ENCODE results near the gene PUSL1. TPM values are rescaled to one million over a fixed set of nuclear protein-coding genes. Genes with fewer than 3 reads are reported as not detected.

Gene PUSL1, protein sequence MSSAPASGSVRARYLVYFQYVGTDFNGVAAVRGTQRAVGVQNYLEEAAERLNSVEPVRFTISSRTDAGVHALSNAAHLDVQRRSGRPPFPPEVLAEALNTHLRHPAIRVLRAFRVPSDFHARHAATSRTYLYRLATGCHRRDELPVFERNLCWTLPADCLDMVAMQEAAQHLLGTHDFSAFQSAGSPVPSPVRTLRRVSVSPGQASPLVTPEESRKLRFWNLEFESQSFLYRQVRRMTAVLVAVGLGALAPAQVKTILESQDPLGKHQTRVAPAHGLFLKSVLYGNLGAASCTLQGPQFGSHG
- total RNA-seq (2022) (22.7 and 24.7 TPM in 2 replicates), Bru-seq, nascent RNA (percentile 36 among the genes with signal in this experiment), BruChase-seq, experiment 1, labeled RNA remaining after a 6-hour chase (percentile 60 among the genes with signal in this experiment), BruChase-seq, experiment 2, labeled RNA remaining after a 2-hour chase (percentile 56 among the genes with signal in this experiment)
- long read RNA-seq, transcript PUSL1-201 (8 exons, 1,287 nt) = major isoform, 22 of 41 reads
- long read RNA-seq, partial matches to known transcripts = 10 of 41 reads
- long read RNA-seq, other reads (novel, unspliced or antisense) = 9 of 41 reads

DNA sequence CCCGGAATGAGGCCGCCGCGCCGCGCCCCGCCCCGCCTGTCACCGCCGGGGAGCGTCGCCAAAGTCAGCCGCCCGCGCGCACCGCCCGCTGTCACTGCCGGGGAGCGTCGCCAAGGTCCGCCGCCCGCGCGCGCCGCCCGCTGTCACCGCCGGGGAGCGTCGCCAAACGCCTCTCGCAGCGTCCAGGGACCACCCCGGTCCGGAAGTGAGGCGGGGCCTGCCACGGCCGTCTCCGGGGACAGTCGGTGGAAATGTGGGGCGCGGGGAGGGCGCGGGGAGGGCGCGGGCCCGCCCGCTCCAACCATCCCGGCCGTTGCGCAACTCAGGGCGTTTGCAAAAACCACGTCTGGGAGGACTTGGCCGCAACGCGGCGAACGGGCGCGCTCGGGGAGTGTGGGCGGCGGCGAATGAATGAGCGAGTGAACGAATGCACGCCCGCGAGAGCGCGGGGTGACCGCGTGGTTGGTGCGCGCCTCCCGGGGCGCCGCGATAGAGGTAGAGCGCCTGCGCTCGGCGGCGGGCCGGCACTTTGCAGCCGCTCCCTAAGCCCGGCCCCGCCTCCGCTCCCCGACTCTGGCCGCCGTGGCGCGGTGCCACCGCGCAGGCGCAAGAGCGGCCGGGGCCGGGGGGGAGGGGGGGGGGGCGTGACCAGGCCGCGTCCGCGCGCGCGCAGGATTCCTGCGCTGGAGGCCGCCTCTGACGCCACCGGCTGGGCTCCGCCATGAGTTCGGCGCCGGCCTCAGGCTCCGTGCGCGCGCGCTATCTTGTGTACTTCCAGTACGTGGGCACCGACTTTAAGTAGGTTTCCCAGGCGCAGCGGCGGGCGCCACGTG lies at the start of gene PUSL1, which contains the start of gene ACAP3:
Gene PUSL1, plus strand, starts transcription at position 675 of the 833 bp plus-strand sequence. Its CDS starts 47 bp downstream, at position 722.
Gene ACAP3, minus strand, starts transcription at position 8 of the 833 bp plus-strand sequence. CDS start 115 bp downstream, outside the sequence.
- H3K27me3 Mint-ChIP-seq (ENCODE audit: unreplicated experiment) = no peaks in the 10 kb centered on the region
- H3K9me3 Mint-ChIP-seq (ENCODE audit: low read depth, unreplicated experiment) = no peaks in the 10 kb centered on the region
- DNase-seq = peak; percentile 86
- no peaks in the 10 kb centered on the region for H3K4me1 Mint-ChIP-seq (ENCODE audit: low read depth, unreplicated experiment)
- intact Hi-C loops (cut with micrococcal nuclease; ENCODE audit: unreplicated experiment) = no loop called here
- peaks cover 68% of the 10 kb centered on the region for H3K36me3 Mint-ChIP-seq (ENCODE audit: insufficient read depth, unreplicated experiment)
- CTCF ChIA-PET = no interaction called here
- peak within 1 kb of the TSS; percentile 73 for H3K4me3 Mint-ChIP-seq (ENCODE audit: low read depth, unreplicated experiment)
- peak within 1 kb of the TSS; percentile 15 for H3K27ac Mint-ChIP-seq (ENCODE audit: unreplicated experiment)
- TF ChIP-seq, protein P1, sequence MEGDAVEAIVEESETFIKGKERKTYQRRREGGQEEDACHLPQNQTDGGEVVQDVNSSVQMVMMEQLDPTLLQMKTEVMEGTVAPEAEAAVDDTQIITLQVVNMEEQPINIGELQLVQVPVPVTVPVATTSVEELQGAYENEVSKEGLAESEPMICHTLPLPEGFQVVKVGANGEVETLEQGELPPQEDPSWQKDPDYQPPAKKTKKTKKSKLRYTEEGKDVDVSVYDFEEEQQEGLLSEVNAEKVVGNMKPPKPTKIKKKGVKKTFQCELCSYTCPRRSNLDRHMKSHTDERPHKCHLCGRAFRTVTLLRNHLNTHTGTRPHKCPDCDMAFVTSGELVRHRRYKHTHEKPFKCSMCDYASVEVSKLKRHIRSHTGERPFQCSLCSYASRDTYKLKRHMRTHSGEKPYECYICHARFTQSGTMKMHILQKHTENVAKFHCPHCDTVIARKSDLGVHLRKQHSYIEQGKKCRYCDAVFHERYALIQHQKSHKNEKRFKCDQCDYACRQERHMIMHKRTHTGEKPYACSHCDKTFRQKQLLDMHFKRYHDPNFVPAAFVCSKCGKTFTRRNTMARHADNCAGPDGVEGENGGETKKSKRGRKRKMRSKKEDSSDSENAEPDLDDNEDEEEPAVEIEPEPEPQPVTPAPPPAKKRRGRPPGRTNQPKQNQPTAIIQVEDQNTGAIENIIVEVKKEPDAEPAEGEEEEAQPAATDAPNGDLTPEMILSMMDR (IDR thresholded peaks at IDR 0.05; ENCODE audit: unreplicated experiment) = no peak
- BruUV-seq (replicated peaks) = no TSS peak

DNA sequence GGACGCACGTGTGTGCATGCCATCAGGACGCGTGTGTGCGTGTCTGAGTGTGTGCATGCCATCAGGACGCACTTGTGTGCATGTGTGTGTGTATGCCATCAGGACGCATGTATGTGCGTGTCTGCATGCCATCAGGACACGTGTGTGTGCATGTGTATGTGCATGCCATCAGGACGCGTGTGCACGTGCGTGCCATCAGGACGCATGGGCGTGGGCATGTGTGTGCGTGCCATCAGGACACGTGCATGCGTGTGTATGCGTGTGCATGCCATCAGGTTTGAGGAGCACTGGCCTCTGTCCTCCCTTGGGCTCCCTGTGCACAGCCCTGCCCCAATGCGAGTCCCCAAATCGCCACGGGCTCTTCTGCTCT lies 49.3 kb upstream of the PUSL1 start:
- Mint-ChIP-seq H3K27ac (ENCODE audit: unreplicated experiment) (no peak overlapping the region), H3K9me3 (ENCODE audit: low read depth, unreplicated experiment) (no peaks in the 10 kb centered on the region), H3K27me3 (ENCODE audit: unreplicated experiment) (no peaks in the 10 kb centered on the region), H3K4me1 (ENCODE audit: low read depth, unreplicated experiment) (no peaks in the 10 kb centered on the region), H3K36me3 (ENCODE audit: insufficient read depth, unreplicated experiment) (peaks cover 51% of the 10 kb centered on the region), H3K4me3 (ENCODE audit: low read depth, unreplicated experiment) (no peak overlapping the region)
- no TSS peak for BruUV-seq (replicated peaks)
- intact Hi-C loops (cut with micrococcal nuclease; ENCODE audit: unreplicated experiment) = no loop called here
- no peak for DNase-seq
- TF ChIP-seq, protein P1 (IDR thresholded peaks at IDR 0.05; ENCODE audit: unreplicated experiment) = no peak
- CTCF ChIA-PET = no interaction called here

DNA sequence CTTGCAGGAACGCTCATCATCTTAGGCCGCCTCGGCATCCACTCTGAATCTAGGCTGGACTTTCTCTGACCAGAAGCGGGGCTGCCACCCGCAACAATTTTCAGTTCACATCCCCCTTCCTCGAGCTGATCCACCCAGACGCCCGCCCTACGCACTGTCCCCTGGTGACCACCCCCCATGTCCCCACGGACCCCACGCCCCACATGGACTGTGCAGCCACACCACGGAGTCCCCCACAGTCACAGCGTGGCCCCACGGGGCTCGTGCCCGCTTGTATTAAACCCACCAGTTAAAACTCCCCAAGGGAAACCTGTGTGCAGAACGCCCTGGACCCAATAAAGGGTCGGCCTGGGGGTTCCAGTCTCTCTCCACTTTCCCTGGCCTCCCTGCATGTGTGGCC lies 48.9 kb upstream of the PUSL1 start:
- intact Hi-C loops (cut with micrococcal nuclease; ENCODE audit: unreplicated experiment) = no loop called here
- H3K9me3 Mint-ChIP-seq (ENCODE audit: low read depth, unreplicated experiment) = no peaks in the 10 kb centered on the region
- H3K27me3 Mint-ChIP-seq (ENCODE audit: unreplicated experiment) = no peaks in the 10 kb centered on the region
- DNase-seq = no peak
- H3K4me3 Mint-ChIP-seq (ENCODE audit: low read depth, unreplicated experiment) = no peak overlapping the region
- CTCF ChIA-PET = no interaction called here
- TF ChIP-seq, protein P1 (IDR thresholded peaks at IDR 0.05; ENCODE audit: unreplicated experiment) = no peak
- no TSS peak for BruUV-seq (replicated peaks)
- no peak overlapping the region for H3K27ac Mint-ChIP-seq (ENCODE audit: unreplicated experiment)
- H3K36me3 Mint-ChIP-seq (ENCODE audit: insufficient read depth, unreplicated experiment) = peaks cover 50% of the 10 kb centered on the region
- H3K4me1 Mint-ChIP-seq (ENCODE audit: low read depth, unreplicated experiment) = no peaks in the 10 kb centered on the region

DNA sequence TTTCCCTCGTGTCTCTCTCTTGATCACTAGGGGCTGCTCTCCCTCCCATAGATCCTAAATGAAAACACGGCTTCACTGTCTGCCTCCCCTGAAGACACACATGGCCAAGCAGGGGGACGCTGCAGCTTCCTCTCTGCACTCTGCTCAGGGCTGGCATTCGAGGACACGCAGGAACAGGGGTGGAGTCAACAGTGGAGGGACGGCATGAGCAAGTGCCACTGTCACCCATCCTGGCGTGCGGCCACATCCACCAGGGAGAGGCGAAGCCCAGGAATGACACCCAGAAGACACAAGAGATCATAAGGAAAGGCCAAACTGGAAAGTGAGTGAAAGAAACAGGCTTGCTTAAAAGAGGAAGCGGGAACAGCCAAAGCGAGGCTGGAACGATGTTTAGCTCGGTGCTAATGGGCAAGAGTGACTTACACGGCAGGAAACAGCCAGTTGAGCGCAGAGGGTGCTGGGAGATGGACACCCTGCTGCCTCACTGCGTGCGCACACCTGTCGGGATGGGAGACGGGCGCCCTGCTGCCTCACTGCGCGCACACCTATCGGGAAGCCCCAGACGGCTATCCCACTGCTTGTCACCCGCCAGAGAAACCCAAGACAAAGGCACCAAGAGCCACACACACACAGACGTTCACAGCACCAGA lies 48.3 kb upstream of the PUSL1 start:
- Mint-ChIP-seq H3K4me3 (ENCODE audit: low read depth, unreplicated experiment) (no peak overlapping the region), H3K9me3 (ENCODE audit: low read depth, unreplicated experiment) (no peaks in the 10 kb centered on the region), H3K4me1 (ENCODE audit: low read depth, unreplicated experiment) (no peaks in the 10 kb centered on the region), H3K36me3 (ENCODE audit: insufficient read depth, unreplicated experiment) (peaks cover 46% of the 10 kb centered on the region), H3K27ac (ENCODE audit: unreplicated experiment) (no peak overlapping the region), H3K27me3 (ENCODE audit: unreplicated experiment) (no peaks in the 10 kb centered on the region)
- intact Hi-C loops (cut with micrococcal nuclease; ENCODE audit: unreplicated experiment) = no loop called here
- DNase-seq = no peak
- TF ChIP-seq, protein P1 (IDR thresholded peaks at IDR 0.05; ENCODE audit: unreplicated experiment) = no peak
- BruUV-seq (replicated peaks) = no TSS peak
- CTCF ChIA-PET = no interaction called here

Data from Calu3 (cell line).